Measurements from ENCODE around the gene YWHAG.
"Not testable (repeated sequence)": the region's sequence is repeated elsewhere in the genome, so short reads cannot be mapped to it uniquely, and the experiment has no call there.

GRCh38 chr7:76309341-76310101 is 49.3 kb downstream of the YWHAG start:
- not testable (repeated sequence) for TF ChIP-seq CTCF (conservative IDR thresholded peaks at IDR 0.05; ENCODE audit: low read length); EZH2phosphoT487 (IDR thresholded peaks at IDR 0.05; ENCODE audit: borderline replicate concordance, low read depth, low read length)
